ENCODE measurements around the gene BMX.

Gene BMX

GRCh38 chrX:15549189-15550012 lies 48.8 kb downstream of the BMX start:
- no peak overlapping the region for H3K27ac ChIP-seq
- ChIA-PET POLR2A (ENCODE audit: low non-redundant PET) (no interaction called here), CTCF (no interaction called here)
- DNase-seq (ENCODE audit: low spot score): no peak
- TF ChIP-seq CTCF (conservative IDR thresholded peaks at IDR 0.05; ENCODE audit: low read depth): no peak

GRCh38 chrX:15559227-15559626 lies 58.6 kb downstream of the BMX start:
- ChIA-PET CTCF (no interaction called here), POLR2A (ENCODE audit: low non-redundant PET) (no interaction called here)
- no peak for TF ChIP-seq CTCF (conservative IDR thresholded peaks at IDR 0.05; ENCODE audit: low read depth)
- DNase-seq (ENCODE audit: low spot score): no peak
- H3K27ac ChIP-seq: no peak overlapping the region

GRCh38 chrX:15560924-15561323 lies 60.3 kb downstream of the BMX start:
- POLR2A ChIA-PET (ENCODE audit: low non-redundant PET): no interaction called here
- no peak for TF ChIP-seq CTCF (conservative IDR thresholded peaks at IDR 0.05; ENCODE audit: low read depth)
- DNase-seq (ENCODE audit: low spot score): no peak
- CTCF ChIA-PET: no interaction called here
- no peak overlapping the region for H3K27ac ChIP-seq

- H3K27ac ChIP-seq: no peak overlapping the region
- POLR2A ChIA-PET (ENCODE audit: low non-redundant PET): no interaction called here
- CTCF ChIA-PET: no interaction called here
Observed at GRCh38 chrX:15563056-15563455, 62.4 kb downstream of the BMX start.

GRCh38 chrX:15564981-15565579 lies 64.5 kb downstream of the BMX start:
- H3K27ac ChIP-seq: no peak overlapping the region

More at GRCh38 chrX:15563056-15563455, 62.4 kb downstream of the BMX start:
- no peak for DNase-seq (ENCODE audit: low spot score)
- no peak for TF ChIP-seq CTCF (conservative IDR thresholded peaks at IDR 0.05; ENCODE audit: low read depth)

GRCh38 chrX:15566244-15566643 lies 65.6 kb downstream of the BMX start:
- no peak overlapping the region for H3K27ac ChIP-seq
- DNase-seq (ENCODE audit: low spot score): no peak
- ChIA-PET POLR2A (ENCODE audit: low non-redundant PET) (no interaction called here), CTCF (interaction anchor here (1.8 kb wide), 1 partner anchor 95 kb away, joined by 6 read pairs; no protein-coding TSS in a partner anchor)
- TF ChIP-seq CTCF (conservative IDR thresholded peaks at IDR 0.05; ENCODE audit: low read depth): no peak

More at GRCh38 chrX:15564981-15565579, 64.5 kb downstream of the BMX start:
- DNase-seq (ENCODE audit: low spot score): peak; percentile 34
- ChIA-PET POLR2A (ENCODE audit: low non-redundant PET) (no interaction called here), CTCF (interaction anchor here (0.7 to 1.8 kb wide), 6 partner anchors 53 to 94 kb away, joined by 3 to 6 read pairs (median 4); partner anchors contain the start of gene PIR)
- peak; percentile 55 for TF ChIP-seq CTCF (conservative IDR thresholded peaks at IDR 0.05; ENCODE audit: low read depth)
